GM12892 (cell line): Measurements from ENCODE around the gene EBPL.

Experiments used
- POLR2A ChIP-seq: IDR thresholded peaks from 2 replicates; pipeline ENCODE4 v1.6.1; 2011; ENCODE audit warnings: low read depth, low read length, control low read depth
- TAF1 ChIP-seq: IDR thresholded peaks from 2 replicates; pipeline ENCODE4 v1.6.1; 2011; ENCODE audit warnings: low read depth, mild to moderate bottlenecking, control low read depth, low read length, borderline replicate concordance

DNA sequence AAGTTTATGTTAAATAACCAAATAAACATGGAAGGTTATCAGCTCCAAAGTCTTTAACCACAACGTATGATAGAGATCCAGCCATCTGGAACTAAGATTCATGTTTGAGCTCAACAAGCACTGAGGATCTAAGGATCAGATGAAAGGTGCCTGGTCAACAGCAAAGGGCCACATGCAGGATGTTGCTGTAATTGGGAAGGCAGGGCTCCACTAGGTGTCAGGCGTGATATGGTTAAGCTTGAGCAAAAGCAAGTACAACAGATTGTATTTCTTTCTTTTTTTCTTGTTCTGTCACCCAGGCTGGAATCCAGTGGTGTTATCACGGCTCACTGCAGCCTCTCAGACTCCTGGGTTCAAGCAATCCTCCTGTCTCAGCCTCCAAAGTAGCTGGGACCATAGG is 12.0 kb downstream of the EBPL start:
- TF ChIP-seq POLR2A (no peak), TAF1 (no peak)
